GM12891 (cell line): ENCODE data around the gene MRPL49.

Experiments used
- POLR2A ChIP-seq: IDR thresholded peaks from 2 replicates; pipeline ENCODE4 v1.6.1; 2011; ENCODE audit warnings: low read depth, low read length, control low read depth
- POLR2AphosphoS5 ChIP-seq: IDR thresholded peaks from 2 replicates; pipeline ENCODE4 v1.6.1; 2011; ENCODE audit warnings: low read depth, low read length, control low read depth
- SPI1 ChIP-seq: IDR thresholded peaks from 2 replicates; pipeline ENCODE4 v1.6.1; 2011; ENCODE audit warnings: low read depth, low read length, control low read depth
- TAF1 ChIP-seq: IDR thresholded peaks from 2 replicates; pipeline ENCODE4 v1.6.1; 2011; ENCODE audit warnings: low read depth, low read length, control low read depth

GRCh38 chr11:65078151-65078550, 44.0 kb upstream of the MRPL49 start:
- TF ChIP-seq POLR2AphosphoS5 (no peak), SPI1 (no peak), TAF1 (no peak), POLR2A (peak; percentile 45; the same call in 1 of the 2 replicates)
